Measurements from ENCODE around the gene TENT5A.

Gene TENT5A

GRCh38 chr6:81708113-81708699 is 44.3 kb downstream of the TENT5A start:
- no peak for DNase-seq (ENCODE audit: low read depth)

GRCh38 chr6:81704700-81705099 is 47.8 kb downstream of the TENT5A start:
- DNase-seq (ENCODE audit: low read depth): no peak

- no peak for DNase-seq (ENCODE audit: low read depth)
These were observed 52.1 kb downstream of the TENT5A start for GRCh38 chr6:81700414-81700813.

GRCh38 chr6:81697559-81697958 is 54.9 kb downstream of the TENT5A start:
- DNase-seq (ENCODE audit: low read depth): no peak

- DNase-seq (ENCODE audit: low read depth): no peak
These were observed 56.0 kb downstream of the TENT5A start for GRCh38 chr6:81696524-81696923.

All from stimulated activated CD4-positive, alpha-beta T cell treated with anti-CD3 and anti-CD28 coated beads, Interleukin-2, amount 100 ng/mL, for 4 hours (primary cell).